Heart left ventricle (tissue), 13 donors: Measurements from ENCODE around the gene ADAMTS3.

ENCODE experiments used
- POLR2A ChIP-seq, 2 donors: fragments of 450-650 bp; IDR thresholded peaks; one replicate each; pipeline ENCODE4 v1.6.1; 2017; ENCODE audit warnings: antibody characterized with exemption in 2 of 2, mild to moderate bottlenecking in 2 of 2, moderate library complexity in 2 of 2
- TF ChIP-seq, protein P1 (sequence below), 12 donors: fragments of 200-600 bp; sonication (generic) in 4 of 12; IDR thresholded peaks; one replicate each; pipeline versions ENCODE4 v1.5.0 to v1.8.0; 2018 to 2022; ENCODE audit warnings: antibody characterized with exemption in 12 of 12, mild to moderate bottlenecking in 5 of 12
- donor health status: ischemic (EF 13 %, LVEDD 7.1; RV severe dilation, severe dysfunction).
- donor health status: DM: no; HTN: yes; CAD: no.
- donor health status: DM: no; HTN: no; CAD: no.
- donor health status: ischemic (EF 25% LVEDD 6.9; RV normal size, moderate dysfunction).
- donor health status: ischemic (EF 25% LVEDD 5.7; RV mildly dilated, moderate dysfunction).
- donor health status: ischemic (EF 35%, LVEDD 5.7; RV mildly dilated, moderate dysfunction).
- donor health status: nonischemic (EF 11% LVEDD 7.7; RV severe dilation, severe dysfunction).
- donor health status: DM: yes; HTN: yes; CAD: no.
- donor health status: PGD.
- donor health status: ischemic (EF 29% LVEDD 5.4; RV normal size, mild dysfunction).
- donor health status: nonischemic (EF 23%, LVEDD 6.1; RV moderate dilation, normal function).

DNA sequence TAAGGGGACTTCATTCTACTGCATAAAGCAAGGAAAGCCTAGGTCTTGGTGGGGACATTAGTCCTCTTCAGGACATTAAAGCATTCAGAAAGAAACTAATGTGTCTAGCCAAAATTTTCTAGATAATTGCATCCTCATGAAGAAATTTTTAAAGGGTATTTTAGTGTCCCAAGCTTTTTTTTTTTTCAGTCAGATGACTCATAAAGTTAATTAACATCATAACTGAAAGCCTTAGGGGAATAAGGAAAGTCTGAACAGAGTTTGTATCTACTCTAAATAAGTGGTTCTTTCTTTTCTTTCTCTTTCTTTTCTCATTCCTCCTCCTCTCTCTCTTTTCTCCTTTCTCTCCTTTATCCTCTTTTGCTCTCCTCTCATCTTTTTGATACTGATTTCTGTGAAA, 202.4 kb downstream of the ADAMTS3 start:
- TF ChIP-seq, protein P1, sequence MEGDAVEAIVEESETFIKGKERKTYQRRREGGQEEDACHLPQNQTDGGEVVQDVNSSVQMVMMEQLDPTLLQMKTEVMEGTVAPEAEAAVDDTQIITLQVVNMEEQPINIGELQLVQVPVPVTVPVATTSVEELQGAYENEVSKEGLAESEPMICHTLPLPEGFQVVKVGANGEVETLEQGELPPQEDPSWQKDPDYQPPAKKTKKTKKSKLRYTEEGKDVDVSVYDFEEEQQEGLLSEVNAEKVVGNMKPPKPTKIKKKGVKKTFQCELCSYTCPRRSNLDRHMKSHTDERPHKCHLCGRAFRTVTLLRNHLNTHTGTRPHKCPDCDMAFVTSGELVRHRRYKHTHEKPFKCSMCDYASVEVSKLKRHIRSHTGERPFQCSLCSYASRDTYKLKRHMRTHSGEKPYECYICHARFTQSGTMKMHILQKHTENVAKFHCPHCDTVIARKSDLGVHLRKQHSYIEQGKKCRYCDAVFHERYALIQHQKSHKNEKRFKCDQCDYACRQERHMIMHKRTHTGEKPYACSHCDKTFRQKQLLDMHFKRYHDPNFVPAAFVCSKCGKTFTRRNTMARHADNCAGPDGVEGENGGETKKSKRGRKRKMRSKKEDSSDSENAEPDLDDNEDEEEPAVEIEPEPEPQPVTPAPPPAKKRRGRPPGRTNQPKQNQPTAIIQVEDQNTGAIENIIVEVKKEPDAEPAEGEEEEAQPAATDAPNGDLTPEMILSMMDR (IDR thresholded peaks at IDR 0.05): no peak
- no peak for TF ChIP-seq POLR2A (IDR thresholded peaks at IDR 0.05)
